Fibroblast of lung (primary cell): ENCODE data around the gene ROCK1.

ENCODE experiments used
- EZH2 ChIP-seq: IDR thresholded peaks from 2 replicates; pipeline ENCODE4 v1.5.1; 2012; ENCODE audit warnings: low read length, control low read depth, mild to moderate bottlenecking; ENCODE audit errors: missing control alignments
- TF ChIP-seq, protein P1 (sequence below), 2 donors: IDR thresholded peaks in 1 of 2; conservative IDR thresholded peaks in 1 of 2; 1 replicate in 1 of 2; 2 replicates in 1 of 2; pipeline ENCODE4 v1.5.1; 2011 to 2012; ENCODE audit warnings: low read length in 2 of 2, control low read depth in 1 of 2, inconsistent platforms in 1 of 2, low read depth in 1 of 2, mild to moderate bottlenecking in 1 of 2

DNA sequence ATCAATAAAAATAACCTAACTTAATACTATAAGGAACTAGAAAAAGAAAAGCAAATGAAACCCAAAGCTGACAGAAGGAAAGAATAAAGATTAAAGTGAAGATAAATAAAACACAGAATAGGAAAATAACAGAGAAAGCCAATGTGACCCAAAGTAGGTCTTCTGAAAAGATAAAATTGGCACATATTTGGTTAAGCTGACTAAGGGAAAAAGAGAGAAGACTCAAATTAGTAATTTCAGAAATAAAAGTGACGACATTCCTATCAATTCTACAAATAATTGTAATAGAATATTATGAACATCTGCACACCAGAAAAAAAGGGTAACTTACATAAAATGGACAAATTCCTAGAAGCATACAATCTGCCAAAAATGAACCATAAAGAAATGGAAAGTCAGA lies 30.2 kb downstream of the ROCK1 start:
- TF ChIP-seq, protein P1, sequence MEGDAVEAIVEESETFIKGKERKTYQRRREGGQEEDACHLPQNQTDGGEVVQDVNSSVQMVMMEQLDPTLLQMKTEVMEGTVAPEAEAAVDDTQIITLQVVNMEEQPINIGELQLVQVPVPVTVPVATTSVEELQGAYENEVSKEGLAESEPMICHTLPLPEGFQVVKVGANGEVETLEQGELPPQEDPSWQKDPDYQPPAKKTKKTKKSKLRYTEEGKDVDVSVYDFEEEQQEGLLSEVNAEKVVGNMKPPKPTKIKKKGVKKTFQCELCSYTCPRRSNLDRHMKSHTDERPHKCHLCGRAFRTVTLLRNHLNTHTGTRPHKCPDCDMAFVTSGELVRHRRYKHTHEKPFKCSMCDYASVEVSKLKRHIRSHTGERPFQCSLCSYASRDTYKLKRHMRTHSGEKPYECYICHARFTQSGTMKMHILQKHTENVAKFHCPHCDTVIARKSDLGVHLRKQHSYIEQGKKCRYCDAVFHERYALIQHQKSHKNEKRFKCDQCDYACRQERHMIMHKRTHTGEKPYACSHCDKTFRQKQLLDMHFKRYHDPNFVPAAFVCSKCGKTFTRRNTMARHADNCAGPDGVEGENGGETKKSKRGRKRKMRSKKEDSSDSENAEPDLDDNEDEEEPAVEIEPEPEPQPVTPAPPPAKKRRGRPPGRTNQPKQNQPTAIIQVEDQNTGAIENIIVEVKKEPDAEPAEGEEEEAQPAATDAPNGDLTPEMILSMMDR (conservative IDR thresholded peaks at IDR 0.05 in 1 of 2, IDR thresholded peaks at IDR 0.05 in 1 of 2; ENCODE audit: low read depth in 1 of 2, low read length in 2 of 2), result no peak
- no peak for TF ChIP-seq EZH2
